HCT116 (cell line): ENCODE data around the gene METTL26. TPM values are rescaled to one million over a fixed set of nuclear protein-coding genes. Genes with fewer than 3 reads are reported as not detected.

Experiments used
- ATAC-seq: fragments of 200-7000 bp; cut with Tn5 transposase; 2 replicates; pipeline ENCODE4 v1.9.1; 2020; ENCODE audit warnings: mild to moderate bottlenecking, moderate library complexity
- BruUV-seq: library from RNA; stranded (reverse); fragments of 400-500 nt; replicated peaks from 2 replicates; lab custom pipeline; 2021; lab: Mats Ljungman, UMichigan
- CTCF ChIA-PET: fragments of 300-600 bp; sonication (Branson Sonifier 250); formaldehyde crosslinking; loops from one replicate; lab custom pipeline; 2021; ENCODE audit warnings: antibody characterized with exemption; lab: Charles Lee
- POLR2A ChIA-PET: fragments of 300-600, 350-600 bp; sonication (Branson Sonifier 250); formaldehyde crosslinking; loops from one replicate; lab custom pipeline; 2021; ENCODE audit warnings: antibody characterized with exemption; lab: Charles Lee
- RAD21 ChIA-PET, 2 experiments: fragments of 300-600 bp; sonication (Branson Sonifier 250); formaldehyde crosslinking; loops; one replicate each; lab custom pipeline; 2023; ENCODE audit warnings: low total read pairs in 2 of 2; ENCODE audit not compliant: uncharacterized antibody in 2 of 2, unreplicated experiment in 2 of 2, low non-redundant PET in 1 of 2; lab: Charles Lee
- DNase-seq: peaks from one replicate; pipeline ENCODE4 v3.0.0-alpha.2; 2010; ENCODE audit warnings: low read depth, low spot score
- H2AFZ ChIP-seq: fragments of 200-600 bp; shearing (Covaris generic), sonication (generic); 2 replicates; pipeline ENCODE4 v1.6.1; 2017; ENCODE audit warnings: low read depth, mixed run types, mixed read lengths, antibody characterized with exemption, low read length; ENCODE audit not compliant: poor library complexity, severe bottlenecking
- H3K27ac ChIP-seq: 2 replicates; pipeline ENCODE4 v1.5.1; 2012; ENCODE audit warnings: low read depth, low read length
- H3K27me3 ChIP-seq: fragments of 200-600 bp; sonication (generic); 2 replicates; pipeline ENCODE4 v1.6.1; 2016; ENCODE audit warnings: mixed run types, low read length, mixed read lengths; ENCODE audit not compliant: insufficient read depth
- H3K36me3 ChIP-seq, 2 experiments: fragments of 200-500 bp in 1 of 2; fragments of 200-600 bp in 1 of 2; sonication (Bioruptor generic) in 1 of 2; sonication (generic) in 1 of 2; 2 replicates each; pipeline versions ENCODE4 v1.5.1 to v1.6.1; 2014 to 2016; ENCODE audit warnings: low read length in 2 of 2, inconsistent platforms in 1 of 2, mixed read lengths in 1 of 2, mixed run types in 1 of 2; ENCODE audit not compliant: insufficient read depth in 2 of 2, control insufficient read depth in 1 of 2
- H3K4me1 ChIP-seq, 2 experiments: fragments of 200-600 bp in 1 of 2; sonication (generic) in 1 of 2; 2 replicates each; pipeline versions ENCODE4 v1.5.1 to v1.6.1; 2012 to 2017; ENCODE audit warnings: low read length in 2 of 2, inconsistent platforms in 1 of 2, mild to moderate bottlenecking in 1 of 2, mixed read lengths in 1 of 2, mixed run types in 1 of 2, moderate library complexity in 1 of 2; ENCODE audit not compliant: insufficient read depth in 2 of 2, control insufficient read depth in 1 of 2
- H3K4me2 ChIP-seq: fragments of 200-600 bp; sonication (generic); 2 replicates; pipeline ENCODE4 v1.6.1; 2017; ENCODE audit warnings: mixed run types, low read length, mixed read lengths
- H3K4me3 ChIP-seq, 2 experiments: fragments of 200-600 bp in 1 of 2; sonication (generic) in 1 of 2; replicated peaks in 1 of 2; 2 replicates each; pipeline ENCODE4 v1.5.1; 2011 to 2016; ENCODE audit warnings: low read length in 2 of 2, control low read depth in 1 of 2, low read depth in 1 of 2, mild to moderate bottlenecking in 1 of 2, mixed read lengths in 1 of 2, mixed run types in 1 of 2
- H3K79me2 ChIP-seq: fragments of 200-600 bp; sonication (generic); 2 replicates; pipeline ENCODE4 v1.6.1; 2017; ENCODE audit warnings: mild to moderate bottlenecking, mixed run types, low read length, moderate library complexity, mixed read lengths; ENCODE audit not compliant: insufficient read depth
- H3K9ac ChIP-seq: fragments of 200-600 bp; sonication (generic); 2 replicates; pipeline ENCODE4 v1.6.1; 2016; ENCODE audit warnings: low read length, mixed read lengths
- H3K9me2 ChIP-seq: fragments of 200-600 bp; sonication (generic), shearing (Covaris generic); 2 replicates; pipeline ENCODE4 v1.6.1; 2017; ENCODE audit warnings: mixed run types, mild to moderate bottlenecking, moderate library complexity; ENCODE audit not compliant: insufficient read depth
- H3K9me3 ChIP-seq, 2 experiments: fragments of 200-500 bp in 1 of 2; fragments of 200-600 bp in 1 of 2; sonication (Bioruptor generic) in 1 of 2; sonication (generic) in 1 of 2; 2 replicates each; pipeline ENCODE4 v1.6.1; 2014 to 2017; ENCODE audit warnings: low read length in 2 of 2, mixed read lengths in 2 of 2, inconsistent platforms in 1 of 2, low read depth in 1 of 2, mild to moderate bottlenecking in 1 of 2, mixed run types in 1 of 2, moderate library complexity in 1 of 2; ENCODE audit not compliant: control insufficient read depth in 1 of 2, insufficient read depth in 1 of 2
- H4K20me1 ChIP-seq: fragments of 200-600 bp; sonication (generic), shearing (Covaris generic); 2 replicates; pipeline ENCODE4 v1.6.1; 2017; ENCODE audit warnings: mixed run types, mild to moderate bottlenecking, moderate library complexity; ENCODE audit not compliant: insufficient read depth
- CEBPB ChIP-seq: IDR thresholded peaks from 2 replicates; pipeline ENCODE4 v1.6.1; 2012; ENCODE audit warnings: low read depth
- EGR1 ChIP-seq: IDR thresholded peaks from 2 replicates; pipeline ENCODE4 v1.6.1; 2012; ENCODE audit warnings: low read depth
- ELF1 ChIP-seq: IDR thresholded peaks from 2 replicates; pipeline ENCODE4 v1.6.1; 2012; ENCODE audit warnings: low read depth, borderline replicate concordance
- FOSL1 ChIP-seq: IDR thresholded peaks from 2 replicates; pipeline ENCODE4 v1.6.1; 2012; ENCODE audit warnings: low read depth
- POLR2A ChIP-seq: IDR thresholded peaks from 2 replicates; pipeline ENCODE4 v1.7.0; 2011; ENCODE audit warnings: borderline replicate concordance; ENCODE audit not compliant: insufficient read depth, insufficient read length; ENCODE audit errors: extremely low read depth
- POLR2AphosphoS5 ChIP-seq: IDR thresholded peaks from 2 replicates; pipeline ENCODE4 v1.6.1; 2011; ENCODE audit warnings: mild to moderate bottlenecking, low read depth, low read length, moderate library complexity
- RAD21 ChIP-seq: IDR thresholded peaks from 2 replicates; pipeline ENCODE4 v1.6.1; 2012; ENCODE audit warnings: low read depth, mild to moderate bottlenecking
- SIN3A ChIP-seq: IDR thresholded peaks from 2 replicates; pipeline ENCODE4 v1.6.1; 2012; ENCODE audit warnings: low read depth
- SP1 ChIP-seq: IDR thresholded peaks from 2 replicates; pipeline ENCODE4 v1.6.1; 2012; ENCODE audit warnings: low read depth
- SRF ChIP-seq: IDR thresholded peaks from 2 replicates; pipeline ENCODE4 v1.6.1; 2012; ENCODE audit warnings: low read depth
- TCF7L2 ChIP-seq: IDR thresholded peaks from 2 replicates; pipeline ENCODE4 v1.7.0; 2011; ENCODE audit warnings: borderline replicate concordance, inconsistent platforms; ENCODE audit not compliant: insufficient read depth, insufficient read length; ENCODE audit errors: extremely low read depth
- YY1 ChIP-seq: IDR thresholded peaks from 2 replicates; pipeline ENCODE4 v1.6.1; 2011; ENCODE audit warnings: low read length, low read depth, moderate library complexity, mild to moderate bottlenecking; ENCODE audit not compliant: insufficient replicate concordance; ENCODE audit errors: extremely low read depth
- ZFX ChIP-seq: fragments of 450-650 bp; IDR thresholded peaks from 2 replicates; pipeline ENCODE4 v1.6.1; 2017
- ZNF274 ChIP-seq: fragments of 200-500 bp; sonication (Bioruptor generic); IDR thresholded peaks from 2 replicates; pipeline ENCODE4 v1.6.1; 2014; ENCODE audit warnings: mild to moderate bottlenecking, low read depth, low read length, inconsistent platforms
- intact Hi-C: fragments of 100-400 bp; cut with micrococcal nuclease; formaldehyde crosslinking; loops from 2 replicates; pipeline ENCODE4 v1.10.0; 2022
- total RNA-seq: library from RNA; stranded (reverse); gene quantifications from one replicate; pipeline ENCODE4 v1.2.1, GENCODE V29; 2021; ENCODE audit not compliant: unreplicated experiment
- TF ChIP-seq, protein P1 (sequence below): IDR thresholded peaks from 2 replicates; pipeline ENCODE4 v1.6.1; 2011; ENCODE audit warnings: mild to moderate bottlenecking, low read length, moderate library complexity; ENCODE audit not compliant: insufficient replicate concordance; ENCODE audit errors: extremely low read depth
- TF ChIP-seq, protein P2 (sequence below): IDR thresholded peaks from 2 replicates; pipeline ENCODE4 v1.6.1; 2012; ENCODE audit warnings: low read depth
- TF ChIP-seq, protein P3 (sequence below): IDR thresholded peaks from 2 replicates; pipeline ENCODE4 v1.6.1; 2012

Gene METTL26
- total RNA-seq, 1 experiment from 2014 or later = 85.7 TPM

DNA sequence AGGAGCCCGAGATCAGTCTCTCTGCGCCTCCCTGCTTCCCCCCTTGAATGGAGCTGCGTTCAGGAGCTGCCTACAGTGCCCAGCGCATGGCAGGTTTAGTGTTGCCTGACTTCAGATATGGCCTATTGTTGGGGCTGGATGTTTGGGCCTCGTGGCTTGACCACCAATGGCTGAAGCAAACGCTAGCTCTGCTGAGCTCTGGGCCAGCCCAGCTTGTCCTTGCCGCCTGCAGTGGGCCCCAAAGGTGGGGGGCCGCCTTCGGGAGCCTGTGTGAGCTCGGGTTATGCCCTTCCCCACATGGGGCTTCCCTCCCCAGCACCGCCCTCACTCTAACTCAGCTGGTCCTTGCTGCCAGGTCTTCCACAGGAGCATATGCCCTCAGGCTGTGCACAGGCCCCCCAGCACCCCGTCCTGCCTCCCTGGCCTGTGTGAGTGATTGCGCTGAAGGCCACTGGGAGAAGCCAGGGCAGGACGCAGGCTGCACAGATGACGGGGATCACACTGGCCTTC is 2.0 kb upstream of the METTL26 start:
- H3K4me1 ChIP-seq = peaks cover 0 to 21% of the 10 kb centered on the region in 2 experiments; a peak in 3 of 4 replicates
- H3K27me3 ChIP-seq = no peaks in the 10 kb centered on the region
- H3K9me3 ChIP-seq = no peaks in the 10 kb centered on the region
- TF ChIP-seq POLR2A = no peak
- TF ChIP-seq SRF = no peak
- TF ChIP-seq SIN3A = no peak
- no peak for TF ChIP-seq TCF7L2
- TF ChIP-seq ELF1 = no peak
- TF ChIP-seq, protein P1, sequence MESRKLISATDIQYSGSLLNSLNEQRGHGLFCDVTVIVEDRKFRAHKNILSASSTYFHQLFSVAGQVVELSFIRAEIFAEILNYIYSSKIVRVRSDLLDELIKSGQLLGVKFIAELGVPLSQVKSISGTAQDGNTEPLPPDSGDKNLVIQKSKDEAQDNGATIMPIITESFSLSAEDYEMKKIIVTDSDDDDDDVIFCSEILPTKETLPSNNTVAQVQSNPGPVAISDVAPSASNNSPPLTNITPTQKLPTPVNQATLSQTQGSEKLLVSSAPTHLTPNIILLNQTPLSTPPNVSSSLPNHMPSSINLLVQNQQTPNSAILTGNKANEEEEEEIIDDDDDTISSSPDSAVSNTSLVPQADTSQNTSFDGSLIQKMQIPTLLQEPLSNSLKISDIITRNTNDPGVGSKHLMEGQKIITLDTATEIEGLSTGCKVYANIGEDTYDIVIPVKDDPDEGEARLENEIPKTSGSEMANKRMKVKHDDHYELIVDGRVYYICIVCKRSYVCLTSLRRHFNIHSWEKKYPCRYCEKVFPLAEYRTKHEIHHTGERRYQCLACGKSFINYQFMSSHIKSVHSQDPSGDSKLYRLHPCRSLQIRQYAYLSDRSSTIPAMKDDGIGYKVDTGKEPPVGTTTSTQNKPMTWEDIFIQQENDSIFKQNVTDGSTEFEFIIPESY = no peak
- TF ChIP-seq, protein P2, sequence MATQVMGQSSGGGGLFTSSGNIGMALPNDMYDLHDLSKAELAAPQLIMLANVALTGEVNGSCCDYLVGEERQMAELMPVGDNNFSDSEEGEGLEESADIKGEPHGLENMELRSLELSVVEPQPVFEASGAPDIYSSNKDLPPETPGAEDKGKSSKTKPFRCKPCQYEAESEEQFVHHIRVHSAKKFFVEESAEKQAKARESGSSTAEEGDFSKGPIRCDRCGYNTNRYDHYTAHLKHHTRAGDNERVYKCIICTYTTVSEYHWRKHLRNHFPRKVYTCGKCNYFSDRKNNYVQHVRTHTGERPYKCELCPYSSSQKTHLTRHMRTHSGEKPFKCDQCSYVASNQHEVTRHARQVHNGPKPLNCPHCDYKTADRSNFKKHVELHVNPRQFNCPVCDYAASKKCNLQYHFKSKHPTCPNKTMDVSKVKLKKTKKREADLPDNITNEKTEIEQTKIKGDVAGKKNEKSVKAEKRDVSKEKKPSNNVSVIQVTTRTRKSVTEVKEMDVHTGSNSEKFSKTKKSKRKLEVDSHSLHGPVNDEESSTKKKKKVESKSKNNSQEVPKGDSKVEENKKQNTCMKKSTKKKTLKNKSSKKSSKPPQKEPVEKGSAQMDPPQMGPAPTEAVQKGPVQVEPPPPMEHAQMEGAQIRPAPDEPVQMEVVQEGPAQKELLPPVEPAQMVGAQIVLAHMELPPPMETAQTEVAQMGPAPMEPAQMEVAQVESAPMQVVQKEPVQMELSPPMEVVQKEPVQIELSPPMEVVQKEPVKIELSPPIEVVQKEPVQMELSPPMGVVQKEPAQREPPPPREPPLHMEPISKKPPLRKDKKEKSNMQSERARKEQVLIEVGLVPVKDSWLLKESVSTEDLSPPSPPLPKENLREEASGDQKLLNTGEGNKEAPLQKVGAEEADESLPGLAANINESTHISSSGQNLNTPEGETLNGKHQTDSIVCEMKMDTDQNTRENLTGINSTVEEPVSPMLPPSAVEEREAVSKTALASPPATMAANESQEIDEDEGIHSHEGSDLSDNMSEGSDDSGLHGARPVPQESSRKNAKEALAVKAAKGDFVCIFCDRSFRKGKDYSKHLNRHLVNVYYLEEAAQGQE = no peak
- TF ChIP-seq CEBPB = no peak
- no peak for TF ChIP-seq ZFX
- TF ChIP-seq FOSL1 = no peak
- TF ChIP-seq RAD21 = no peak
- TF ChIP-seq ZNF274 = no peak
- no peak for TF ChIP-seq EGR1
- TF ChIP-seq YY1 = no peak
- TF ChIP-seq SP1 = no peak
- TF ChIP-seq POLR2AphosphoS5 = no peak
- TF ChIP-seq, protein P3, sequence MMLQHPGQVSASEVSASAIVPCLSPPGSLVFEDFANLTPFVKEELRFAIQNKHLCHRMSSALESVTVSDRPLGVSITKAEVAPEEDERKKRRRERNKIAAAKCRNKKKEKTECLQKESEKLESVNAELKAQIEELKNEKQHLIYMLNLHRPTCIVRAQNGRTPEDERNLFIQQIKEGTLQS = no peak
- TF ChIP-seq, all 23 proteins: peak for 0
- Histone ChIP-seq H3K4me2 (0 out of 2 replicates have a peak overlapping the region, but pooled peaks have one; percentile 56), H3K9me2 (no peaks in the 10 kb centered on the region), H3K4me3 (no peak overlapping the region), H3K9ac (no peak overlapping the region), H3K79me2 (peaks cover 19% of the 10 kb centered on the region; the same call in 1 of the 2 replicates), H4K20me1 (no peaks in the 10 kb centered on the region), H3K27ac (no peak overlapping the region), H2AFZ (no peak overlapping the region), H3K36me3 (no peaks in the 10 kb centered on the region)
- BruUV-seq = no TSS peak
- intact Hi-C loops = no loop called here
- CTCF ChIA-PET = no interaction called here
- DNase-seq (no peak), ATAC-seq (no peak)
- RAD21 ChIA-PET = no interaction called here
- POLR2A ChIA-PET = no interaction called here
